ENCODE results near the gene PAK4.
A peak's percentile ranks its signal among the peaks of the same experiment; 100 is the strongest.
"Not testable (repeated sequence)": the region's sequence is repeated elsewhere in the genome, so short reads cannot be mapped to it uniquely, and the experiment has no call there.

PAK4 gene

DNA sequence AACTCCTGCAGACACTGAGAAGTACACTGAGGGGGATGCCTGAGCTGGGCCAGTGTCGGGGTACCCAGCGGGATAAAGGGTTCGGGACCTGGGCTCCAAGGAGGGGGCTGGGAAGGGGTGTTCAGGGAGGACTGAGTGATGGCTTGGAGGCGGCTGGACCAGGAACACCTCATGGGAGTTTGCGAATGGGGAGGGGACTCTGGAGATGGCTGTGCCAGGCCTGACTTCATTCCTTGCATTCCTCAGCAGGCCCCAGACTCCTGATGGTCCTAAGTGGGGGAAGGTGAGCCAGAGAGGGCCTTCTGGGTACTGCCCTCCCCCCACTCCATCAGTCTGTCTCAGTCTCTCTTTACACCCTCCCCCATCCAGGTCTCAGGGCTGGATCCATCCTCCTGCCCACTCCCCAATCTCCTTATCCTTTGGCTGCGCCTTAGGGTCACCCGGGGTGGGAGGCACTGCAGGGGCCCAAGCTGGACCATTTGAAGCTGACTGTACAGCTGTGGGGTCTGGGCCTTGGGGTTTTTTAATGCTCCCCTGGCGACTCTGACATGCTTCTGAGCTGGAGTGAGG, 13.8 kb downstream of the PAK4 start:
- Histone ChIP-seq H3K4me3 (ENCODE audit: insufficient read depth, low read depth, low read length) (no peak overlapping the region), H3K9me3 (ENCODE audit: control insufficient read depth, low read length) (no peaks in the 10 kb centered on the region), H3K27ac (ENCODE audit: insufficient read depth, low read depth, low read length, poor library complexity, severe bottlenecking) (no peak overlapping the region), H3K27me3 (ENCODE audit: control insufficient read depth, insufficient read depth, low read length, poor library complexity, severe bottlenecking) (no peaks in the 10 kb centered on the region), H3K36me3 (ENCODE audit: control insufficient read depth, insufficient read depth, low read length) (no peaks in the 10 kb centered on the region), H3K4me1 (ENCODE audit: control insufficient read depth, insufficient read depth, low read length) (peaks cover 32% of the 10 kb centered on the region)
- WGBS, 2 experiments, result 53 to 62% methylated on average over 8 of the region's 8 CpGs

DNA sequence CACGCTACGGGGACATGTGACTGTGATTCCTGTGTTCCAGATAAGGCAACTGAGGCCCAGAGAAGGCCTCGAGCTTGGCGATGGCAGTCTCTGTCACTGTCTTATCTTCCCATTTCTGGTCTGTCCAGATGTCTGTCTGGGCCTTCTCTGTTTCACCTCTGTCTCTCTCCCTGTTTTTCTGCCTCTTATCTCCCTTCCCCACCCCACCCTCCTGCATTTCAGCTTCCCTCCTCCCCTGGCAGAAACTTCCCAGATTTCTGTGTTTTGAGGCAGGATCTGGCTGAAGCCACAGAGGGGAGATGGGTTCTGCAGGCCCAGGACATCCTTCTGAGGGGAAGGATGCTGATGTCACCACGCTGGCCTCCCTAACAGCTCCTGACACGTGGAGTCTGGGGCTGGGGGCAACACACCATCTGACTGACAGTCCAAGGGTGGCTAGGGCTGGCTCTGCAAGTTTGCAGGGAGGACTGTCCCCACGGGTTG, 14.4 kb downstream of the PAK4 start:
- 71 to 72% methylated on average over 7 of the region's 7 CpGs for WGBS, 2 experiments
- H3K4me3 ChIP-seq (ENCODE audit: insufficient read depth, low read depth, low read length), result no peak overlapping the region
- H3K36me3 ChIP-seq (ENCODE audit: control insufficient read depth, insufficient read depth, low read length), result no peaks in the 10 kb centered on the region
- H3K4me1 ChIP-seq (ENCODE audit: control insufficient read depth, insufficient read depth, low read length), result peaks cover 38% of the 10 kb centered on the region
- H3K27ac ChIP-seq (ENCODE audit: insufficient read depth, low read depth, low read length, poor library complexity, severe bottlenecking), result no peak overlapping the region
- H3K27me3 ChIP-seq (ENCODE audit: control insufficient read depth, insufficient read depth, low read length, poor library complexity, severe bottlenecking), result no peaks in the 10 kb centered on the region
- H3K9me3 ChIP-seq (ENCODE audit: control insufficient read depth, low read length), result no peaks in the 10 kb centered on the region

DNA sequence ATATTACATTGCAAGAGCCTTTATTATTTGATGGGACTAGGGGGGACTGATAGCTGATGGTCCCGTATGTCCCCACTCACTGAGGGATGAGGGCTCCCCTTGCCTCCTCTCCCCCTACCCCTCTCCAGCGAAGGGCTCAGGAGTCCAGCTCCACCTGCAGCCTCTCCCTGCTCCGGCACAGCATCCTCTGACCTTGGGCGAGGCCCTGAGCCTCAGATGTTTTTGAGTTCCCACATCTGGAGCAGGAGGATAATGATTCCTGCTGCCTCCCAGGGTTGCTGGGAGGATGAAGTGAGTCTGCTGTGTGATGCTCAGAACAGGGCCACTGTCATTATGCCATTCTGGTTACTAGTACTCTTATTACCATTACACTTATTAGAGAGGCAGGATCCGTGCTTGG, 15.0 kb downstream of the PAK4 start:
- Histone ChIP-seq H3K9me3 (ENCODE audit: control insufficient read depth, low read length) (no peaks in the 10 kb centered on the region), H3K36me3 (ENCODE audit: control insufficient read depth, insufficient read depth, low read length) (no peaks in the 10 kb centered on the region), H3K4me1 (ENCODE audit: control insufficient read depth, insufficient read depth, low read length) (peaks cover 41% of the 10 kb centered on the region), H3K27me3 (ENCODE audit: control insufficient read depth, insufficient read depth, low read length, poor library complexity, severe bottlenecking) (no peaks in the 10 kb centered on the region), H3K4me3 (ENCODE audit: insufficient read depth, low read depth, low read length) (no peak overlapping the region), H3K27ac (ENCODE audit: insufficient read depth, low read depth, low read length, poor library complexity, severe bottlenecking) (no peak overlapping the region)
- WGBS, 2 experiments, result 61 to 63% methylated on average over 4 to 5 of the region's 5 CpGs

DNA sequence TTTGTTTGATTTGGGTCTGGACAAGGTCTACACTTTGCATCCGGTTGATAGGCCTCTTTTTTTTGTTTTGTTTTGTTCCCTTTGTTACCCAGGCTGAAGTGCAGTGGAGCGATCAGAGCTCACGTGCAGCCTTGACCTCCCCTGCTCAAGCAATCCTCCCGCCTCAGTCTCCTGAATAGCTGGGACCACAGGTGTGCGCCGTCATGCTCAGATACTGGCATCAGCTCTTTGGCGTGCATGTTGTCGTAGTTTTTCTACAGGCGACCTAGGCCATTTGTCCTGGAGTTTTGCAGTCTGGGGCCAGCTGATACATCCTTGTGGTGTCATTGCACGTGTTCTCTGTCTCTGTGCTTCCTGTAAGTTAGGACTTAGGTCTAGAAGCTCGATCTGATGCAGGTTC, 16.3 kb downstream of the PAK4 start:
- H3K9me3 ChIP-seq (ENCODE audit: control insufficient read depth, low read length), result no peaks in the 10 kb centered on the region
- H3K27ac ChIP-seq (ENCODE audit: insufficient read depth, low read depth, low read length, poor library complexity, severe bottlenecking), result no peak overlapping the region
- H3K36me3 ChIP-seq (ENCODE audit: control insufficient read depth, insufficient read depth, low read length), result no peaks in the 10 kb centered on the region
- H3K27me3 ChIP-seq (ENCODE audit: control insufficient read depth, insufficient read depth, low read length, poor library complexity, severe bottlenecking), result no peaks in the 10 kb centered on the region
- H3K4me1 ChIP-seq (ENCODE audit: control insufficient read depth, insufficient read depth, low read length), result peaks cover 41% of the 10 kb centered on the region
- 82 to 85% methylated on average over 11 of the region's 11 CpGs for whole genome bisulfite sequencing, 2 experiments
- H3K4me3 ChIP-seq (ENCODE audit: insufficient read depth, low read depth, low read length), result no peak overlapping the region

DNA sequence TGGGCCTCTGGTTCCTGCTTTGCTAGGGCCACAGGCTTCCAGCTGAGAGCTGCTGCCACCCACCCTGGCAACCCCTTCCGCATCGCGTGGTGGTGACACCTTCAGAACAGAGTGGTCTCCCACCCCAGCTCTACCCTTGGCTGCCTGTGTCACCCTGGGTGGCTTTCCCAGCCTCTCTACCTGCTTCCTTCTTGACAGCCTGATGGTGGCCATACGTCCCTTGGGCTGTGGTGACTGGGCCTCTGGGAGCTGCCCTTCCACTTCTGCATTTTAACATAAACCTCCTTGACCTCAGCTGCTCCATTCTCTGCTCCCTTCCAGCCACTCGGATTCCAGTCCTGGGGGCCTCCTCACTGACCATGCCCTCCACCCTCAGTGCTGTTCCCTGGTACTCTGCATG, 17.0 kb downstream of the PAK4 start:
- H3K27ac ChIP-seq (ENCODE audit: insufficient read depth, low read depth, low read length, poor library complexity, severe bottlenecking), result no peak overlapping the region
- H3K27me3 ChIP-seq (ENCODE audit: control insufficient read depth, insufficient read depth, low read length, poor library complexity, severe bottlenecking), result no peaks in the 10 kb centered on the region
- no peaks in the 10 kb centered on the region for H3K9me3 ChIP-seq (ENCODE audit: control insufficient read depth, low read length)
- WGBS, 2 experiments, result 86 to 88% methylated on average over 5 of the region's 5 CpGs
- peaks cover 41% of the 10 kb centered on the region for H3K4me1 ChIP-seq (ENCODE audit: control insufficient read depth, insufficient read depth, low read length)
- no peak overlapping the region for H3K4me3 ChIP-seq (ENCODE audit: insufficient read depth, low read depth, low read length)
- H3K36me3 ChIP-seq (ENCODE audit: control insufficient read depth, insufficient read depth, low read length), result no peaks in the 10 kb centered on the region

DNA sequence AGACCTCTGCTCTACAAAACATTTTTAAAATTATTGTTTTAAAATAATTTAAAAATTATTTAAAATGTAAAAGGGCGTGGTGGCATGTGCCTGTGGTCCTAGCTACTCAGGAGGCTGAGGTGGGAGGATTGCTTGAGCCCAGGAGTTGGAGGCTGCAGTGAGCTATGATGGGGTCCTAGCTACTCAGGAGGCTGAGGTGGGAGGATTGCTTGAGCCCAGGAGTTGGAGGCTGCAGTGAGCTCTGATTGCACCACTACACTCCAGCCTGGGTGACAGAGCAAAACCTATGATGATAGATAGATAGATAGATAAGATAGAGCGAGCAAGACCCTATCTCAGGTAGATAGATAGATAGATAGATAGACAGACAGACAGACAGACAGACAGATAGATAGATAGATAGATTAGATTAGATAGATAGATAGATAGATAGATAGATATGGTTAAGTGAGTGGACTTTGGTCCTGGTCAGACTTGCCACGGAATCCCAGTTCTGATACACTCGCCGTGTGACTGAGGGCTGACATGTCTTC, 18.2 kb downstream of the PAK4 start:
- WGBS, 2 experiments, result 92 to 93% methylated on average over 5 of the region's 5 CpGs
- H3K27me3 ChIP-seq (ENCODE audit: control insufficient read depth, insufficient read depth, low read length, poor library complexity, severe bottlenecking), result not testable (repeated sequence)

DNA sequence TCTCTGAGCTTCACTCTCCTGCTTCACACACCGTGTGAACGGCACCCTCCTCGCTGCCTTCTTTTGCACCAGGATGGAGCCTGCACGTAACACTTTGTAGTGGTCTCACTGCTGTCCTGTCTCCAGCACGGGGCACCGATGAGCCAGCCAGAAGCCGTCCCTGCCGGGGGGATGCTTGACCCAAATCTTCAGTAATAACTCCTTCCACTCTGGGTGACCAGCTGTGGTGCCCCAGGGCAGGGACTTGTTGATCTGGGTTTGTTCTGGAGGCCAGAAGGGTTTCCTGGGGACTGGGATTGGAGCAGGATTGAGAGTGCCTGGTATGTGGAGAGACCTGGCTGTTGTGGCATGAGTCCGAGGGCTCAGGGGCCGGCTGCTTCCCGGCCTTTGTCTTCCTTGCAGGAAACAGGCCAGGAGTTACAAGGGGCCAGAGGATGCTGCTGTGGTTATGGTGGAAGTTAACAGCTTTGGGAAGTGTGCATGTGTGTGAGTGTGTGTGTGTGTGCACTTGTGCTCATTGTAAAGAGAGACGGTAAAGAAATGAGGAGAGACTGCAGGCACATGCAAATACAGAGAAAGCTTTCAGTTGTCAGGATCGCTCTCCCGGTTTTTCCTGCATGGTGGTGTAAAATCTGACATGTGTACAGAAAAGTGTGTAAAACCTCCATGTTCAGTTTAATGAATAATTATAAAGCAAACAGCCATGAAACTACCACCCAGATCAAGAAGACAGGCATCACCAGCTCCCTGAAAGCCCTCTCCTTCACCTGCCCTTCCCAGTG, 18.9 kb downstream of the PAK4 start:
- Histone ChIP-seq H3K27ac (ENCODE audit: insufficient read depth, low read depth, low read length, poor library complexity, severe bottlenecking) (peak overlapping the region; percentile 11), H3K4me3 (ENCODE audit: insufficient read depth, low read depth, low read length) (no peak overlapping the region), H3K36me3 (ENCODE audit: control insufficient read depth, insufficient read depth, low read length) (peaks cover 6% of the 10 kb centered on the region), H3K4me1 (ENCODE audit: control insufficient read depth, insufficient read depth, low read length) (peaks cover 29% of the 10 kb centered on the region), H3K27me3 (ENCODE audit: control insufficient read depth, insufficient read depth, low read length, poor library complexity, severe bottlenecking) (no peaks in the 10 kb centered on the region), H3K9me3 (ENCODE audit: control insufficient read depth, low read length) (no peaks in the 10 kb centered on the region)
- WGBS, 2 experiments, result 53 to 58% methylated on average over 14 of the region's 14 CpGs

More for the DNA sequence above, 18.2 kb downstream of the PAK4 start:
- not testable (repeated sequence) for H3K36me3 ChIP-seq (ENCODE audit: control insufficient read depth, insufficient read depth, low read length); H3K9me3 ChIP-seq (ENCODE audit: control insufficient read depth, low read length); H3K27ac ChIP-seq (ENCODE audit: insufficient read depth, low read depth, low read length, poor library complexity, severe bottlenecking); H3K4me3 ChIP-seq (ENCODE audit: insufficient read depth, low read depth, low read length)
- peaks cover 36% of the 10 kb centered on the region for H3K4me1 ChIP-seq (ENCODE audit: control insufficient read depth, insufficient read depth, low read length)

DNA sequence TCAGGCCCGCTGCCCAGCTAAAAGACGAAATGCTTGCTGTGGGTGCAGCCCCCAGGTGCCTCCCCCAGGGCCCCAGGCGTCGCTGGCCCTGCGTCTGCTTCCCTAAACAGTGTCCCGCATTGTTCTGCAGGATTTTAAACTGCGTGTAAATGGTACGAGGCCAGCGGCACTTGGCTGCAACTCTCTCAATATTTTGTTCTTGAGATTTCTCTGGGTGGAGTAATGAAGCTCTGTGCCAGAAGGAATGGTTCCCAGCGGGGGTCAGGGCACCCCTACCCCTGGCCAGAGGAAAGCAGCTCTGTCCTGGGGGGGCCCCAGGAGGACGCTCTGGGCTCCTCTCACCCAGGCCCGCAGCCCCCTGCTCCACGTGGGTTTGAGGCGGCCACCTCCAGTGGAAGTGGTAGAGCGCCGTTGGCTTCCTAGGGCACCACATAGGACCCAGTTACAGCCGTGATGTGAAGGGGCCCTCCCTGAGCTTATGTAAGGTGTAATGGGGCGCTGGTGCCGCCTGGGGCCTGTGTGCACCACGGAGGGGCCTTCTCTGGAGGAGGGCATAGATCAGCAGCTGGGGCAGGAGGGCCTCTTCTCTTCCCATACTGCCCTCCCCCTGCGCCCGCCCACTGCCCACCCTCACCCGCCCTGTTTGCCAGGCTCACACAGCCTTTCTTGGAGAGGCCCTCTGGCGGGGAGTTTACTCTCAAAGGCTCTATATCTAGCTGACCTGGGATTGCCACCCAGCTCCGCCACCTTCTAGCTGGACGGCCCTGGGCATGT, 19.8 kb downstream of the PAK4 start:
- H3K27ac ChIP-seq (ENCODE audit: insufficient read depth, low read depth, low read length, poor library complexity, severe bottlenecking), result no peak overlapping the region
- 71 to 72% methylated on average over 26 of the region's 26 CpGs for WGBS, 2 experiments
- H3K27me3 ChIP-seq (ENCODE audit: control insufficient read depth, insufficient read depth, low read length, poor library complexity, severe bottlenecking), result no peaks in the 10 kb centered on the region
- no peaks in the 10 kb centered on the region for H3K9me3 ChIP-seq (ENCODE audit: control insufficient read depth, low read length)
- no peak overlapping the region for H3K4me3 ChIP-seq (ENCODE audit: insufficient read depth, low read depth, low read length)
- H3K36me3 ChIP-seq (ENCODE audit: control insufficient read depth, insufficient read depth, low read length), result peaks cover 6% of the 10 kb centered on the region
- peaks cover 21% of the 10 kb centered on the region for H3K4me1 ChIP-seq (ENCODE audit: control insufficient read depth, insufficient read depth, low read length)

DNA sequence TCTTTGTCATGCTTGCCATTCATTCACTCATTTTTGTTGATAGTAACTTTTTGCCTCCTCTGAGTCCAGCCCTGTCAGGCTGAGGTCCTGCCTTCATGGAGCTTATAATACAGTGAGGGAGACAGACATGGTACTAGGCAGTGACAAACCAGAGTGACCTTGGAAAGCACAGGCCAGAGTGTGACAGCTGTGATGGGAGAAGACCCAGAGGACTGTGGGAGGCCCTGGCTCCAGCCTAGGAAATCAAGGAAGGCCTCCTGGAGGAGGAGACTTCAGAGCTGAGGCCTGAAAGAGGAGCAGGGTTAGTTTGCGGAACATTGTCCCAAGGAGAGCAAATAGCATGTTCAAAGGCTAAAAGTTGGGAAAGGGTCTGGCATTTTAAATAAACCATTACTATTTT, 20.5 kb downstream of the PAK4 start:
- H3K27ac ChIP-seq (ENCODE audit: insufficient read depth, low read depth, low read length, poor library complexity, severe bottlenecking), result no peak overlapping the region

More for the DNA sequence above, 20.5 kb downstream of the PAK4 start:
- Histone ChIP-seq H3K36me3 (ENCODE audit: control insufficient read depth, insufficient read depth, low read length) (peaks cover 6% of the 10 kb centered on the region), H3K27me3 (ENCODE audit: control insufficient read depth, insufficient read depth, low read length, poor library complexity, severe bottlenecking) (no peaks in the 10 kb centered on the region), H3K4me1 (ENCODE audit: control insufficient read depth, insufficient read depth, low read length) (peaks cover 13% of the 10 kb centered on the region), H3K4me3 (ENCODE audit: insufficient read depth, low read depth, low read length) (no peak overlapping the region), H3K9me3 (ENCODE audit: control insufficient read depth, low read length) (no peaks in the 10 kb centered on the region)
- WGBS, 2 experiments, result 92 to 100% methylated on average over 1 of the region's 1 CpG
